ENCODE results near the gene PLGRKT.

DNA sequence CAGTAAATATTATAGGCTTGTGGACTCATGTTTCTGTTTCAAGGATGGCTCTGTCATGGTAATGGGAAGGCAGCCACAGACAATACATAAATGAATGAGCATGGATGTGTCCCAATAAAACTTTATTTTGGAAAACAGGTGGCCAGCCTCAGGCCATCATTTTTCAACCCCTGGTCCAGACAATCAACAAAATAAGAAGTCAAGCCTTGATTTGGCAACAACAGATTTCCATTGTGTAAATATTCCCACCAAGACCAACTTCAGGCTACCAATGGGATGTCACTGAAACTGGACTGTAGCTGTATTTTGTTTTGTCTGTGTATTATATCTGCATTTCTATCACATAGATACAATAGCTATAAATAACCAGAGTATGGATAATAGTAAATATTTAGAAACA lies 77.4 kb downstream of the PLGRKT start:
- TF ChIP-seq, protein P1, sequence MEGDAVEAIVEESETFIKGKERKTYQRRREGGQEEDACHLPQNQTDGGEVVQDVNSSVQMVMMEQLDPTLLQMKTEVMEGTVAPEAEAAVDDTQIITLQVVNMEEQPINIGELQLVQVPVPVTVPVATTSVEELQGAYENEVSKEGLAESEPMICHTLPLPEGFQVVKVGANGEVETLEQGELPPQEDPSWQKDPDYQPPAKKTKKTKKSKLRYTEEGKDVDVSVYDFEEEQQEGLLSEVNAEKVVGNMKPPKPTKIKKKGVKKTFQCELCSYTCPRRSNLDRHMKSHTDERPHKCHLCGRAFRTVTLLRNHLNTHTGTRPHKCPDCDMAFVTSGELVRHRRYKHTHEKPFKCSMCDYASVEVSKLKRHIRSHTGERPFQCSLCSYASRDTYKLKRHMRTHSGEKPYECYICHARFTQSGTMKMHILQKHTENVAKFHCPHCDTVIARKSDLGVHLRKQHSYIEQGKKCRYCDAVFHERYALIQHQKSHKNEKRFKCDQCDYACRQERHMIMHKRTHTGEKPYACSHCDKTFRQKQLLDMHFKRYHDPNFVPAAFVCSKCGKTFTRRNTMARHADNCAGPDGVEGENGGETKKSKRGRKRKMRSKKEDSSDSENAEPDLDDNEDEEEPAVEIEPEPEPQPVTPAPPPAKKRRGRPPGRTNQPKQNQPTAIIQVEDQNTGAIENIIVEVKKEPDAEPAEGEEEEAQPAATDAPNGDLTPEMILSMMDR (IDR thresholded peaks at IDR 0.05) = no peak
- no peak for TF ChIP-seq POLR2A (IDR thresholded peaks at IDR 0.05)

Data from uterus (tissue), 2 donors.